Natural killer cell (primary cell): ENCODE results near the gene RRAD. TPM values are rescaled to one million over a fixed set of nuclear protein-coding genes. Genes with fewer than 3 reads are reported as not detected.
"Not testable (repeated sequence)": the region's sequence is repeated elsewhere in the genome, so short reads cannot be mapped to it uniquely, and the experiment has no call there.

ENCODE experiments used
- ATAC-seq, 3 donors: fragments of 150-1000 bp in 2 of 3; fragments of 200-7000 bp in 1 of 3; cut with Tn5 transposase; 1 replicate in 1 of 3; 2 replicates in 2 of 3; pipeline ENCODE4 v1.10.0; 2021; ENCODE audit warnings: mild to moderate bottlenecking in 2 of 3, moderate library complexity in 2 of 3
- DNase-seq, 2 donors: peaks; one replicate each; pipeline versions ENCODE4 v3.0.0 to v3.0.0-alpha.2; 2013 to 2021; ENCODE audit warnings: mixed read lengths in 1 of 2
- H3K27ac ChIP-seq: one replicate; pipeline ENCODE4 v1.5.1; 2013; ENCODE audit warnings: mild to moderate bottlenecking, low read length
- H3K27me3 ChIP-seq: one replicate; pipeline ENCODE4 v1.6.1; 2013; ENCODE audit warnings: low read length; ENCODE audit not compliant: control insufficient read depth, insufficient read depth
- H3K36me3 ChIP-seq: one replicate; pipeline ENCODE4 v1.6.1; 2013; ENCODE audit warnings: low read length; ENCODE audit not compliant: control insufficient read depth, insufficient read depth
- H3K4me1 ChIP-seq: one replicate; pipeline ENCODE4 v1.6.1; 2013; ENCODE audit warnings: low read length; ENCODE audit not compliant: control insufficient read depth, insufficient read depth
- H3K4me3 ChIP-seq: one replicate; pipeline ENCODE4 v1.5.1; 2013; ENCODE audit warnings: low read length
- H3K9me3 ChIP-seq: one replicate; pipeline ENCODE4 v1.6.1; 2013; ENCODE audit warnings: low read length; ENCODE audit not compliant: control insufficient read depth, insufficient read depth
- H3K27ac Mint-ChIP-seq, 2 donors: one replicate each; pipeline ENCODE4 v1.8.0; 2022; ENCODE audit warnings: mild to moderate bottlenecking in 2 of 2, mixed read lengths in 2 of 2, moderate library complexity in 1 of 2
- H3K27me3 Mint-ChIP-seq, 2 donors: one replicate each; pipeline ENCODE4 v1.8.0; 2022; ENCODE audit warnings: low read depth in 2 of 2, mixed read lengths in 2 of 2
- H3K36me3 Mint-ChIP-seq: one replicate; pipeline ENCODE4 v1.8.0; 2022; ENCODE audit warnings: mixed read lengths
- H3K4me1 Mint-ChIP-seq, 2 donors: one replicate each; pipeline ENCODE4 v1.8.0; 2022; ENCODE audit warnings: mixed read lengths in 2 of 2
- H3K4me3 Mint-ChIP-seq: one replicate; pipeline ENCODE4 v1.8.0; 2022; ENCODE audit warnings: mild to moderate bottlenecking, moderate library complexity, mixed read lengths
- H3K9me3 Mint-ChIP-seq, 2 donors: one replicate each; pipeline ENCODE4 v1.8.0; 2022; ENCODE audit warnings: mixed read lengths in 2 of 2
- WGBS: methylation state at CpG from one replicate; pipeline ENCODE4 v1.1.7; 2013; ENCODE audit warnings: missing lambda C conversion rate; ENCODE audit not compliant: insufficient coverage; 5-methylcytosine and 5-hydroxymethylcytosine counted together
- intact Hi-C: fragments of 100-400 bp; cut with micrococcal nuclease; formaldehyde crosslinking; loops from one replicate; pipeline ENCODE4 v1.14.2; 2022
- total RNA-seq, 4 donors: library from RNA; stranded (reverse); fragments of 120-200 nt in 1 of 4; gene quantifications; one replicate each; pipeline versions ENCODE4 v1.2.3 to v1.2.4, GENCODE V29; 2013 to 2022
- TF ChIP-seq, protein P1 (sequence below): fragments of 200-600 bp; IDR thresholded peaks from one replicate; pipeline ENCODE4 v1.8.0; 2022; ENCODE audit warnings: antibody characterized with exemption

The RRAD gene
- total RNA-seq, 3 donors from 2014 or later (not counting 1 experiment from before 2014, with no cell fraction given) = 1.8 to 4.5 (median 2.8) TPM

DNA sequence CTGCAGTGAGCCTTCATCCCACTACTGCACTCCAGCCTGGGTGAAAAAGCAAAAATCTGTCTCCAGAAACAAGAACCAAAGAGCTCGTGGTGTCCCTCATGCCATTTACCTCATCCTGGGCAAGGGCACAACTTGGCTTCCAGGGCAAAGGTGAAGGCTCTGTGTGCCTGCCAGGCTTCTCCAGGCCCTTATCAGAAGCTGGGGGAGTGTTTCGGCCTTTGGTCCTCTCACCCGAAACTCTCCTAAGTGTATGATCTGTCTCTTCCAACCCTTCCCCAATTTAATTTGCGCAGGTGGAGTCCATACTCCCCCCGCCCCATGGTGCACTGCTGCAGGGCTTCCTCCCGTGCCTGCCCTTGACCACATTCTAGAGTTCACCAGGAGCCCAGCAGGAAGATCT lies 11.1 kb upstream of the RRAD start:
- Histone ChIP-seq H3K4me1 (peaks cover 35% of the 10 kb centered on the region), H3K4me3 (no peak overlapping the region), H3K27me3 (no peaks in the 10 kb centered on the region), H3K9me3 (no peaks in the 10 kb centered on the region), H3K36me3 (peaks cover 22% of the 10 kb centered on the region), H3K27ac (no peak overlapping the region)
- intact Hi-C loops = no loop called here
- Mint-ChIP-seq H3K27ac (peak overlapping the region; percentile 5 to 98), H3K27me3 (no peaks in the 10 kb centered on the region), H3K9me3 (no peaks in the 10 kb centered on the region), H3K36me3 (no peaks in the 10 kb centered on the region), H3K4me3 (peak overlapping the region; percentile 13), H3K4me1 (peaks cover 44 to 60% of the 10 kb centered on the region in 2 donors)
- WGBS = 88% methylated on average over 6 of the region's 6 CpGs
- ATAC-seq (no peak), DNase-seq (no peak)
- TF ChIP-seq, protein P1, sequence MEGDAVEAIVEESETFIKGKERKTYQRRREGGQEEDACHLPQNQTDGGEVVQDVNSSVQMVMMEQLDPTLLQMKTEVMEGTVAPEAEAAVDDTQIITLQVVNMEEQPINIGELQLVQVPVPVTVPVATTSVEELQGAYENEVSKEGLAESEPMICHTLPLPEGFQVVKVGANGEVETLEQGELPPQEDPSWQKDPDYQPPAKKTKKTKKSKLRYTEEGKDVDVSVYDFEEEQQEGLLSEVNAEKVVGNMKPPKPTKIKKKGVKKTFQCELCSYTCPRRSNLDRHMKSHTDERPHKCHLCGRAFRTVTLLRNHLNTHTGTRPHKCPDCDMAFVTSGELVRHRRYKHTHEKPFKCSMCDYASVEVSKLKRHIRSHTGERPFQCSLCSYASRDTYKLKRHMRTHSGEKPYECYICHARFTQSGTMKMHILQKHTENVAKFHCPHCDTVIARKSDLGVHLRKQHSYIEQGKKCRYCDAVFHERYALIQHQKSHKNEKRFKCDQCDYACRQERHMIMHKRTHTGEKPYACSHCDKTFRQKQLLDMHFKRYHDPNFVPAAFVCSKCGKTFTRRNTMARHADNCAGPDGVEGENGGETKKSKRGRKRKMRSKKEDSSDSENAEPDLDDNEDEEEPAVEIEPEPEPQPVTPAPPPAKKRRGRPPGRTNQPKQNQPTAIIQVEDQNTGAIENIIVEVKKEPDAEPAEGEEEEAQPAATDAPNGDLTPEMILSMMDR = no peak

DNA sequence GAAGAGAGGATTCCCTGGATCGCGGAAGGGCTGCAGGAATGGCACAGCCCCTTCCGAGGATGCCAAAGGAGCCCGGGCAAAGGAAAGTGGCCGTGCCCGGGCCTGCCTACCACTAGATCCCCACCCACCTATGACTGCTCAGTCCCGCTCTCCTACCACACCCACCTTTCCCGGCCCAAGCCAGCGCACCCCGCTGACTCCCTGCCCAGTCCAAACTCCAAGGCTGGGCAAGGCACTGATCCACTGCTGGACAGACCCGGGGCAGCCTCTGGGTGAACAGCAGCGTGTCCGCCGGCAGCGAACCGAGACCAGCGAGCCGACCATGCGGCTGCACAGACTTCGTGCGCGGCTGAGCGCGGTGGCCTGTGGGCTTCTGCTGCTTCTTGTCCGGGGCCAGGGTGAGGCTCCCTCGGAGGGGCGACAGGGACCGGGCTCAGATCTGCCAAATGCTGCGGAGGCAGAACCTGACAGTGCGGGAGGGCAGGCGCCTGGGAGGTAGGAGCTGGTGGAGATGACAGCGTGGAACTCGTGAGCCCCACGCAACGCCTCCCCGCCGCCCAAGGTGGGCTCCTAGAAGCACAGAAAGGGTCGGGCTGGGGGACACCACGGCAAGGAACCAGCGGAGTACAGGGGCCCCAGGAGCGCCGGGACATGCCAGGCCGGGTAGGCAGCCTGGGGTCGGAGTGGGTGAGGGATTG lies 10.1 kb upstream of the RRAD start, which contains the start of gene CES2:
Gene CES2, plus strand, starts transcription at position 203 of the 698 bp plus-strand sequence. Its CDS starts 120 bp downstream, at position 323.
- no peaks in the 10 kb centered on the region for H3K27me3 Mint-ChIP-seq
- DNase-seq (no peak), ATAC-seq (no peak)
- Histone ChIP-seq H3K36me3 (peaks cover 12% of the 10 kb centered on the region), H3K4me3 (peak within 1 kb of the TSS; percentile 64), H3K9me3 (no peaks in the 10 kb centered on the region), H3K27ac (peak within 1 kb of the TSS; percentile 78), H3K27me3 (no peaks in the 10 kb centered on the region), H3K4me1 (peaks cover 35% of the 10 kb centered on the region)
- TF ChIP-seq, protein P1 = no peak
- H3K36me3 Mint-ChIP-seq = no peaks in the 10 kb centered on the region
- H3K4me3 Mint-ChIP-seq = peak within 1 kb of the TSS; percentile 99
- 69% methylated on average over 44 of the region's 44 CpGs for WGBS
- H3K27ac Mint-ChIP-seq = peak within 1 kb of the TSS; percentile 96 to 98
- H3K4me1 Mint-ChIP-seq = peaks cover 44 to 60% of the 10 kb centered on the region in 2 donors
- intact Hi-C loops = no loop called here
- H3K9me3 Mint-ChIP-seq = no peaks in the 10 kb centered on the region

DNA sequence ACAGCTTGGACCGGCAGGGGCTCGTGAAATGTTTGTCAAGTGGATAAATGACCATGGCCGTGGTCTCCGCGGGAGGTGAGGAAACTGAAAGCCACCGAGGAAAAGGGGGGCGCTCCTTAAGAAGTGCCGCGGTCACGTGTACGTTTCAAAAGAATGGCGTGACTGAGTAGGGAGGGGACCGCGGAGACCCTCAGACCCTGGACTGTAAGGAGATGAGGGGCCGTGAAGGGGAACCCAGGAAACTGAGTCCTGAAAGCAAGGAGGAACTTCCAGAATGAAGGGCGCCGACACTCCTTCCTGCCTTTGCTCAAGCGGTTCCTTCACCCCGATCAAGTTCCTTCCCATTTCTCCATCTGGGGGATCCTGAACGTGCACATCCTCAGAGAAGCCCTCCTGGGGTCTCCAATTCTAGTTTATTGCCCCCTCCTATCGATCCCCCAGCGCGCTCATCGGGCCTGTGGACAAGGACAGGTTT lies 9.5 kb upstream of the RRAD start:
- H3K27me3 Mint-ChIP-seq, H3K27me3 ChIP-seq, intact Hi-C loops, ATAC-seq, H3K36me3 ChIP-seq, H3K9me3 Mint-ChIP-seq, H3K9me3 ChIP-seq, H3K36me3 Mint-ChIP-seq: not testable (repeated sequence)
- Histone ChIP-seq H3K27ac (peak overlapping the region; percentile 78), H3K4me1 (peaks cover 35% of the 10 kb centered on the region), H3K4me3 (peak overlapping the region; percentile 64)
- H3K27ac Mint-ChIP-seq = peak overlapping the region; percentile 96 to 98
- DNase-seq = peak in 1 of 2 donors; percentile 29
- H3K4me3 Mint-ChIP-seq = peak overlapping the region; percentile 99
- 4% methylated on average over 21 of the region's 24 CpGs for WGBS
- peaks cover 44 to 60% of the 10 kb centered on the region in 2 donors for H3K4me1 Mint-ChIP-seq

DNA sequence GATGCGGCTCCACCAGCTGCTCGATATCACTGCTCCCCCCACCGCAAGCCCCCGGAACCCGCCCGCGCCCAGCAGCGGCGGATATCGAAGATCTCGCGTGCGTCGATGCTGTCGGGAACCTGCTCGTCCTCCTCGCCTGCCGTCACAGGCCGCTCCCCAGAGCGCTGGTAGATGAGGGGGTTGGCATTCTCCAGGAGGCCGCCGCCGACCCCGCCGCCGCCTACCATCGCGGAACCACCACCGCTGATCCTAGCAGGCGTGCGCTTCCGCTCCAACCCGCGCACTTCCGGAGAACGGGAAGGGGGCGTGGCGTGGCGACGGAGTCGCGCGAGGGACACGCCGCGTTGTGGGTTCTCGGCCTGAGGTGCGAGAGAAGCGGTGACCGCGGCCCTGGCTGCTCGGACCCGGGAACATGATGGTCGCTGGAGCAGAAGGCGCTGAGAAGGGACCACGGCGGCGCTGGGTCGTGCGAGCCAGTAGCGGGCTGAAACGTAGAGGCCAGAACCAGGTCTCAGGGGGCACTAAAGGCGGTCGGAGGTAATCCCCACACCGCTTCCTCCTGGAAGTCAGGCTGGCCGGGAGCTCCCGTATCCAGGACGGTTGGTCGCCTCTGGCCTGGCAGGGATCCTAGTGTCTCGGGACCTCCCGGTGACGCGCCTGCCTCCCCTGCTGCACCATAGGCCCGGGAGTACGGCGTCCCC lies 9.0 kb upstream of the RRAD start, which contains the start of gene CIAO2B:
Gene CIAO2B, minus strand, starts transcription at position 265 of the 701 bp plus-strand sequence. Its CDS starts 38 bp downstream, at position 227.
- peak within 1 kb of the TSS; percentile 64 for H3K4me3 ChIP-seq
- Mint-ChIP-seq H3K4me3 (peak within 1 kb of the TSS; percentile 99), H3K27ac (peak within 1 kb of the TSS; percentile 96 to 98), H3K4me1 (peaks cover 44 to 60% of the 10 kb centered on the region in 2 donors), H3K9me3 (no peaks in the 10 kb centered on the region), H3K27me3 (no peaks in the 10 kb centered on the region), H3K36me3 (no peaks in the 10 kb centered on the region)
- peaks cover 5% of the 10 kb centered on the region for H3K36me3 ChIP-seq
- H3K27ac ChIP-seq = peak within 1 kb of the TSS; percentile 78
- intact Hi-C loops = no loop called here
- peak; percentile 86 to 94 for DNase-seq
- H3K9me3 ChIP-seq = no peaks in the 10 kb centered on the region
- peak; percentile 85 to 91 (median 87) for ATAC-seq
- H3K4me1 ChIP-seq = peaks cover 35% of the 10 kb centered on the region
- no peaks in the 10 kb centered on the region for H3K27me3 ChIP-seq
- WGBS = under 1% methylated on average over 76 of the region's 76 CpGs
- TF ChIP-seq, protein P1 = no peak
